CD4-positive, alpha-beta T cell treated with Interleukin-6 at 100 ng/mL for 8 hours (primary cell): ENCODE results near the gene AFF2.

ENCODE experiments used
- DNase-seq: peaks from one replicate; pipeline ENCODE4 v3.0.0-alpha.2; 2020; ENCODE audit warnings: mixed read lengths, low spot score

Gene AFF2

DNA sequence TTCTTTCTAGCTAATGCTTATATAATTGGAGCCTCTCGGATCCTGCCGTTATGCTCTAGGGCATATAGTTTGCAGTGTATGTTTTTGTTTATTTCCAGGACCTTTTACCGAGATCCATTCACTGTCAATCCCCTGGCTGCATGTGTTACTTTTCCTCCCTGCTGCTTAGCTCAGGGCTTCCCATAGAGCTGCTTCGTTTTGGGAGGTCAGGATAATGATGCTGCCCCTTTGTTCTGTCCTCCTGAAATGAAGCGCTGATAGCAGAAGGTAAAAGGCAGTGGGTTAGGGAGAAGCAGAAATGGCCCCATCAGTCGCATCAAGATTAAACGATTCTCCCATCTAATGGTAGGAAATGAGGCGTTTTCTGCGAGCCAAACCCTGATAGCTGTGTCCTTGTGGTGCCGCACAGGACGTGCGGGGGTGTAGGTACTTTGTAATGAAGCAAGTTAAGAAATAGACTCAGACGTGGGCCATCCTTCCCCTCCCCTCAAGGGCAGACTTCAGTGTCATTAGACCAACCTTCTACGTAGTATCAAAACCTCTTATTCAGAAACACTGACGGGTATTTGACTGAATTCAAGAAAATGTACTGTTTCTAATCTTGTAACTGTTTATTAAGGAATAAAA lies 37.3 kb downstream of the AFF2 start:
- no peak for DNase-seq

DNA sequence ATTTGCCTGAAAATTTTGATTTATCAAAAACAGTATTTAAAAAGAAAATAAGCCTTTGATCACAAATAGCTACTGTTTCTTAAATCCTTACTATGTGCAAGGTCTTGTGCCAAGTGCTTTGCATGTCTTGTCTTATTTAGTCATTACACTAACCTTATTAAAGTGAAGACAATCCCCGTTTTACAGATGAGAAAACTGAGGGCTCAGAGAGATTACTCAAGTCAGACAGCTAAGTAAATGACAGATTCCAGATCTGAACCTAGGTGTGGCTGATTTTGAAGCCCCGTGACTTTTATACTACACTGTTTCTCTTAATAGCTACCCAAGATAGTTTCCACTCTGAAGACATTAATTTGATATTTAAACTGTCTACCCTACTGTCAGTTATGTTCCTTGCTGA lies 38.2 kb downstream of the AFF2 start:
- DNase-seq: no peak

- DNase-seq: no peak
Observed at GRCh38 chrX:148540114-148540513, 39.7 kb downstream of the AFF2 start.

- DNase-seq: no peak
Observed at GRCh38 chrX:148540671-148541583, 40.5 kb downstream of the AFF2 start.

GRCh38 chrX:148541584-148541940 lies 41.1 kb downstream of the AFF2 start:
- no peak for DNase-seq

DNA sequence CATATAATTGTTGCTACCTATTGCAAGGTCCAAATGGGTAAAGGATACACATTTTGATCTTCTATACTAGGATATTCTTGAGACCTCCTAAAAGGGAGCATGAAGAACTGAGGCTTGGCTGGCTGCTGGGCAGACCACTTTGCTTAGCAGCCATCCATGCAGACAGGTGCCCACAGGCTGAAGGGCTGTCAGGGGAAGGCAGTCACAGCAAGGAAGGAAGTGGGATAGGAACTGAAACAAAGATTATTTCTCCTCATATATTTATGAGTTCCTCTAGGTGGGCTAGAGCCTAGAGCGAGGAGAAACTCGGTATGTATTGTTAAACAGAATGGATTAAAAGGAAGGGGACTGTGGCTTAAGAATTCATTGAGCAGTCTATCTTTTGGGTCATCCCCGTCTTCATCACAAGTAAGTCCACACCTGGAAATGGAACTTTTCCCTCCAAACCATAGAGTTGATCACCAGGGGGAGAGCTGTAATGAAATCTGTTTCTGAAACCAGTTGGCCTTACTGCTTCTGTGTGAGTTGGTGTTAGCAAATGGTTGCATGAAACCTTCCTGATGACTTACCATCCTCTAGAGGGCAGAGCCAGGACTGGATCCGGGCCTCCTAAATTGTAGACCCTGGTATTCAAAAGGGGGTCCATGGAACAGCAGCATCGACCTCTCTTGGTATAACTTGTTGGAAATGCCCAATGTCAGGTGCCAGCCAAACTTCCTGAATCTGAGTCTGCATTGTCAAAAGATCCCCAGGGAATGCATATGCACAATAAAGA lies 42.3 kb downstream of the AFF2 start:
- DNase-seq: no peak

- no peak for DNase-seq
Observed at GRCh38 chrX:148552775-148553174, 52.4 kb downstream of the AFF2 start.

GRCh38 chrX:148555101-148555500 lies 54.7 kb downstream of the AFF2 start:
- no peak for DNase-seq

DNA sequence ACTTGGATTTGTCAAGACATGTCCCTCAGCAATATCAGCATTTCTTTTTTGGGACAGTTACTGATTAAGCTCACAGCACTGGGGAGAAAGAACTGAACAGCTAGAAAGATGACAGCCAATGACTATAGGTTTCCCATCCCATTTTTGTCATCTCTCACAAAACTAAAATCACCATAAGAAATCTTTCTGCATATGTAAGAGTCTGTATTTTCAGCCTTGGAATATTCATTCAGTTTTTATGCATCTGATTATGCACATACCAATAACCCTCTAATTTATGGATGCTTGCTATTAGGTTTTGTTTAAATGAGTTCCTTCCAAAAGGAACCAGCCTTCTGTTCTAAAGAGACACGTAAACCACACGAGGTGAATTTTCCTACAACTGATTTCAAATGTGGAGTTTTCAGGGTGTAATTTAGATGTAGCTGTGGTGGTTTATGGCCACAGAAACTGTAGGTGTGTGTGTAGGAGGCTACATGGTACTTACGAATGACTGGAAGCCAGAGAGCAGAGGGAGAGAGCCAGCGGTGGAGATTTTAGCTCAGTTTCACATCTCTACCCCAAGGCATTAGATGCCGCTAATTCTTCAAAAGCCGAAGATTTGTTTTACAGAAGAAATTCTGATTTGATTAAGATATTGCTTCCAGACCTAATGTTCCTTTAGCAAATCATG lies 55.3 kb downstream of the AFF2 start:
- no peak for DNase-seq

GRCh38 chrX:148556498-148556897 lies 56.1 kb downstream of the AFF2 start:
- no peak for DNase-seq

DNA sequence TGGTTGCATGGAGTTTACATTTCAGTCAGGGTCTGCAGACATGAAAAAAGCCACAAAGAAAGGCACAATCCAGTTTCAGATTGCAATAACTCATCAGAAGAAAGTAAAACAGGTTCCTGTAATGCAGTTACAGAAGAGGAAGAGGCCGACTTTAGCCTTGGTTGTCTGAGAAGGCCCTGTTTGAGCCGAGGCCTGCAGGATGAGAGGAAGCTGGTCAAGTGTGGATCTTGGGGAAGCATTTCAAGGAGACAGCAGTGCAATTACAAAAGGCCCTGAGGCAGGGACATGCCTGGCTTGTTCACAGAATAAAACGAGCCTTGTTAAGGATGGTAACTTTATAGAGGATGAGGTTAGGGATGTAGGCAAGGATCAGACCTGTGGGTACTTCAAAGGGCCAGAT lies 62.4 kb downstream of the AFF2 start:
- no peak for DNase-seq

- no peak for DNase-seq
Observed at GRCh38 chrX:148567229-148567628, 66.8 kb downstream of the AFF2 start.

DNA sequence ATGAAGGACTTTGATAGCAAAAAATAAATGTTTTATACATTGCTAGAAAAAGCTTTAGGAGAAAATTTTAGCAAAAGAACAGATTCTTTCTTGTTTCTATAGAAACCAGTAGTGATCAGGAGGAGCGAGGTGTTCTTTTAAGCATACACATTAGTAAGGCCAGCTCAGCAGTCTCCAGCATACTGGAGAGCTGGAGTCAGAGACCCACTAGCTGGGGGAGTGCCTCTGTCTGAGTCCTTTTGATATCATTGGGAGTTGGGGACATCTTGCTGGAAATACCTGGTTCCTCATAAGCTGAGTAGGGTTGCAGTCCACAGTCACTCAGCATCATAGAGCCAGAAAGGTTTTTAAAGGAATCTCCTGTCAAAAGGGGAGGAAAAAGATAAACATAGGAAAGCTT lies 67.4 kb downstream of the AFF2 start:
- DNase-seq: no peak

GRCh38 chrX:148568763-148569162 lies 68.3 kb downstream of the AFF2 start:
- no peak for DNase-seq

GRCh38 chrX:148572337-148572736 lies 71.9 kb downstream of the AFF2 start:
- DNase-seq: no peak

GRCh38 chrX:148573119-148573518 lies 72.7 kb downstream of the AFF2 start:
- no peak for DNase-seq

DNA sequence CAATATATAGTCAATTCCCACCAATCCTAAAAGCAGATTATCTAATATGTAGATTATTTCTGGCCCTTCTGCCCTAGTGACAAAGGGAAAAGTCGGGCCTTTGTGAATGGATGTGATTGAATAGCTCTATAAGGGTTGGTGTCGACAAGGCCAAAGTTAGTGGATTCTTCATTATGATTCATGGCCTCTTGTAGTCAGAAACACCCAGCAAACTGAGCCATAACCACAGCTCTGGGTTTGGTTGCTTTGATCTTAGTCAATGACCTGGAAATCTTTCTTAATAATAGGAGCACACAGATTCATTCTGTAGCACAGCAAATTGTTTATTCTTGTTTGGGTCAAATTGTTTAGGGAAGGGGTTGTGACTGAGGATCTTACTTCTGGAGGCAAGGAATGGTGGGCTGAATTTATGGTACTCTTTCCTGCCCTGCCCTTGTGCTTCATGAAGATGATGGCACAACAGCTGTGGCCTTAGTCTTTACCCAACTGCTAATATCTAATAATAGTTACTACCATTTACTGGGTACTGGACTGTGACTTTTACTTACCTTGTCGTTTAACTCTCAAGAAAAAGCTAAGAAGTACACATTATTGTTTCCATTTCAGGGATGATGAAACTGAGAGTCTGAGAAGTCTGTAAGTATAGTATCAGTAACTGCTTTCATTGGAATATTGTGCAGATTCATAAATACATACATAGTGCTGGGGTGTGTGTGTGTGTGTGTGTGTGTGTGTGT lies 74.0 kb downstream of the AFF2 start:
- DNase-seq: no peak

DNA sequence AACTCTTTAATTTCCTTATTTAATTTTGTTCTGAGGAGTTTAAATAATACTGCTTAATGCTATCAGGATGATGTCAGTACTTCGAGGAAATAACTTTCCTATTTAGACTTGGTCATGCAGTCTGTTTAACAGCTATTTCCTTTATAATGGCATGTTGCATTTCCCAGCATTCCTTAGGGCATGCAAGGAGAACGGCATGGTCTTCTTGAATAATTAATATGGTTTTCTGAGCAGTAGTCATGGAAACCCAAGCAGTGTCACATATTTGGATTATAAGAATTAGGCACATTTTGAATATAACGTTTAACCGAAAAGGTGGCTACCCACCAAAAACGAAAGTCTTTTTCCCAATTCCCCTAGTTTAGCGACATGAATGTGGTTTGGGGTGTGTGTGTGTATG lies 76.0 kb downstream of the AFF2 start:
- no peak for DNase-seq

GRCh38 chrX:148577741-148578140 lies 77.3 kb downstream of the AFF2 start:
- DNase-seq: no peak

DNA sequence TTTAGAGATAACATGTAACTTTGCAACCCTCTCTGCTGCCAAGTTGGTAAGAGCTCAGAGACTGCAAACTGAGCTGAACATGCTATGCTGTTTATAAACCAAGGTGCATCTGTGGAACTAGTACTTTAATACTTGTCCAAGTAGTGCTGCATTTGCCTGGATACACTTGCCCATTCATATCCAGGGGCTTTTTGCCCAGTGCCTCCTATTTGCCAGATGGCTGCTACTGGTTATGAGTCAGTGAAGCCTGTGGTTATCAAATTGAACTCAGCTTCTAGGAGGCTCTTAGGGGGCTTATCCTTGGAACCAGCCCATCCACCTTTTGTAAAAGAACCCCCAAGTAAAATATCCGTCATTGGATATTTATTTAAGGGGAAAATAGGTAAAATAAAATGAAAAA lies 79.6 kb downstream of the AFF2 start:
- no peak for DNase-seq

- DNase-seq: no peak
Observed at GRCh38 chrX:148582353-148582752, 81.9 kb downstream of the AFF2 start.
